ENCODE measurements around the gene GCDH.
"Not testable (repeated sequence)": the region's sequence is repeated elsewhere in the genome, so short reads cannot be mapped to it uniquely, and the experiment has no call there.

Gene GCDH

DNA sequence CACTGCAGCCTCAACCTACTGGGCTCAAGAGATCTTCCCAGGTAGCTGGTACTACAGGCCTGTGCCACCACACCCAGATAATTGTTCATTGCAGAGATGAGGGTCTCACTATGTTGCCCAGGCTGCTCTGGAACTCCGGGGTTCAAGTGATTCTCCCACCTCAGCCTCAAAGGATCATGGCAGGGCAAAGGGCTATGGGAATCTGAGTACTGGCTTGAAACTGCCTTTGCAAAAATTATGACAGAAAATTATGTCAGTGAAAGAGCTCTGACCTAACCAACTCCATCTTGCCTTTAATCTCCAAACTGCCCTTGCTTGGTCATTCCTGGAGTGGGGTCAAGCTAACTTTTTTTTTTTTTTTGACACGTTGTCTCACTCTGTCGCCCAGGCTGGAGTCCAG, 8.4 kb upstream of the GCDH start:
- Mint-ChIP-seq H3K4me1 (ENCODE audit: low read depth in 2 of 2) (peaks cover 33% of the 10 kb centered on the region in 2 donors), H3K27ac (peak overlapping the region; percentile 79 to 94), H3K36me3 (ENCODE audit: insufficient read depth) (peaks cover 35% of the 10 kb centered on the region), H3K4me3 (peak overlapping the region; percentile 85 to 88), H3K27me3 (no peaks in the 10 kb centered on the region), H3K9me3 (no peaks in the 10 kb centered on the region)
- no peak for ATAC-seq (replicated peaks)
- no peak for DNase-seq

DNA sequence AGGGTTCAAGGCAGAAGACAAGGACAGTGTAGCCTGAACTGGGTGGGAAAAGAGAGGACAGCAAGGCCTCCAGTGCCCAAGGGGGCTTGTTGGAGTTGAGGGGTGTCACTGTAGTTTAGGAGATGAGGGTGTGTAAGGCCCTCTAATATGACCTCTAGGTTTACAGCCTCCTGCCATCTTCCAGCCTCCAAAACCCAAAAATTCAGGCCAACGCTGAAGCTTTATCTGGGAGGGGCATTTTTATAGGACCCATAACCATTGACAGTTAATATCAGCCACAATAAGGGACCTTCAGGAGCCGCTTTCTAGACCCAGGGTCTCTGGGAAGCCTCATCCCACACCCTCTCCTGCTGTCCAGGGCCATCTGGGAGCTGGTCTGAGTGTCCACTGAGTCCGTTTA, 6.8 kb upstream of the GCDH start:
- Mint-ChIP-seq H3K4me3 (peak overlapping the region; percentile 89 to 92), H3K27me3 (no peaks in the 10 kb centered on the region), H3K36me3 (ENCODE audit: insufficient read depth) (peaks cover 23% of the 10 kb centered on the region), H3K27ac (no peak overlapping the region), H3K4me1 (ENCODE audit: low read depth in 2 of 2) (peaks cover 28 to 30% of the 10 kb centered on the region in 2 donors), H3K9me3 (no peaks in the 10 kb centered on the region)
- ATAC-seq (replicated peaks), result no peak
- DNase-seq, result no peak

DNA sequence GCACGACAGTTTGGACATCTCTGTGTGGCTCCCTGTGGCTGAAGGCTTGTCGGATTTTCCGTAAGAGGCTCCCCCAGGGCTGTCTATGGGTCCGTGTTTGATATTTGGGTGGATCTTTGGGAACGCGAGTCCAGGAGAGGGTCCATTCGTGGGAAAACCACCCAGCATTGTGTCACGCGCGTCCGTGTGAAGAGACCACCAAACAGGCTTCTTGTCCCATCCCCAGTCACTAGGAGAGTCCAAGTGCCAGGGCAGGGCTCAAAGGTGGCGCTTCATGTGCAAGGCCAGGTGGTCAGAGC, 6.4 kb upstream of the GCDH start:
- no peaks in the 10 kb centered on the region for H3K9me3 Mint-ChIP-seq
- ATAC-seq (replicated peaks) (no peak), DNase-seq (no peak)
- peaks cover 20% of the 10 kb centered on the region for H3K36me3 Mint-ChIP-seq (ENCODE audit: insufficient read depth)
- no peak overlapping the region for H3K27ac Mint-ChIP-seq
- peak overlapping the region; percentile 89 to 92 for H3K4me3 Mint-ChIP-seq
- no peaks in the 10 kb centered on the region for H3K27me3 Mint-ChIP-seq
- H3K4me1 Mint-ChIP-seq (ENCODE audit: low read depth in 2 of 2), result peaks cover 24 to 28% of the 10 kb centered on the region in 2 donors

DNA sequence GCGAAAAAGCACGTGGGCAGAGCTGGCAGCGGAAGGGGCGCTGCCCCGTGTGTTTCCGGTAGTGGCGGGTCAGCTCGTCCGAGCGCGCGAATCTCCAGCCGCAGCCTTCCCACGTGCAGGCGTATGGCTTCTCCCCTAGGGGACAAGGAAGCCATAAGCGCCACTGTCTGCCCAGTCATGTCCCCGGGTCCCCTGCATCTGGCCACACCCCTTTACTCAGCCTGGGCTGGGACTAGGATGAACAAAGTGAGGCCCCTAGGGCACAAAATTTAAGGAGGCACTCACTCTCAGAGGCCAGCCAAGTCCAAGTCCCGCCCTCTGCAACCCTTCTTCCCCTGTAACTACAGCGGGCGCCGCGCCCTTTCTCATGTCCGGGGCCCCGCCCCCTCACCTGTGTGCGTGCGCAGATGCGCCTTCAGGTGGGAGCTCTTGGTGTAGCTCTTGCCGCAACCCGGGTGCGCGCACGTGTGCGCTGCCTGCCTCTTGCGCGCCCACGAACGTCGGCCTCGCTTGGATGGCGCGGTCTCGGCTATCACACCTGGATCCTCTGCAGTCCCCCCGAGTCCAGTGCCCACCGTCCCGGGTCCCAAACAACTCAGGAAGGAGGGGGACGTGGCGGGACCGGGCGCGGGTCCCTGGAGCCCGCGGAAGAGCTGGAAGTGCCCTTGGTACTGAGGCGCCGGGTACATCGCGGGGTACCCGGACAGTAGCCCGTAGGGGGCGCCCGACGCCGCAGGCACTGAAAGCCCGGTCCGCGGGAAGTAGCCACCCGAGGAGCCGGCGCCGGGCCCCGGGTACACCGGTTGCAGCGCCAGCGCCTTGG, 5.8 kb upstream of the GCDH start:
- ATAC-seq (replicated peaks), result peak; percentile 70
- no peaks in the 10 kb centered on the region for H3K9me3 Mint-ChIP-seq
- DNase-seq, result peak; percentile 74 to 81 (median 79)
- peaks cover 19 to 24% of the 10 kb centered on the region in 2 donors for H3K4me1 Mint-ChIP-seq (ENCODE audit: low read depth in 2 of 2)
- H3K36me3 Mint-ChIP-seq (ENCODE audit: insufficient read depth), result peaks cover 20% of the 10 kb centered on the region
- H3K27ac Mint-ChIP-seq, result peak overlapping the region in 1 of 2 donors; percentile 80
- H3K27me3 Mint-ChIP-seq, result no peaks in the 10 kb centered on the region
- H3K4me3 Mint-ChIP-seq, result peak overlapping the region; percentile 89 to 92

DNA sequence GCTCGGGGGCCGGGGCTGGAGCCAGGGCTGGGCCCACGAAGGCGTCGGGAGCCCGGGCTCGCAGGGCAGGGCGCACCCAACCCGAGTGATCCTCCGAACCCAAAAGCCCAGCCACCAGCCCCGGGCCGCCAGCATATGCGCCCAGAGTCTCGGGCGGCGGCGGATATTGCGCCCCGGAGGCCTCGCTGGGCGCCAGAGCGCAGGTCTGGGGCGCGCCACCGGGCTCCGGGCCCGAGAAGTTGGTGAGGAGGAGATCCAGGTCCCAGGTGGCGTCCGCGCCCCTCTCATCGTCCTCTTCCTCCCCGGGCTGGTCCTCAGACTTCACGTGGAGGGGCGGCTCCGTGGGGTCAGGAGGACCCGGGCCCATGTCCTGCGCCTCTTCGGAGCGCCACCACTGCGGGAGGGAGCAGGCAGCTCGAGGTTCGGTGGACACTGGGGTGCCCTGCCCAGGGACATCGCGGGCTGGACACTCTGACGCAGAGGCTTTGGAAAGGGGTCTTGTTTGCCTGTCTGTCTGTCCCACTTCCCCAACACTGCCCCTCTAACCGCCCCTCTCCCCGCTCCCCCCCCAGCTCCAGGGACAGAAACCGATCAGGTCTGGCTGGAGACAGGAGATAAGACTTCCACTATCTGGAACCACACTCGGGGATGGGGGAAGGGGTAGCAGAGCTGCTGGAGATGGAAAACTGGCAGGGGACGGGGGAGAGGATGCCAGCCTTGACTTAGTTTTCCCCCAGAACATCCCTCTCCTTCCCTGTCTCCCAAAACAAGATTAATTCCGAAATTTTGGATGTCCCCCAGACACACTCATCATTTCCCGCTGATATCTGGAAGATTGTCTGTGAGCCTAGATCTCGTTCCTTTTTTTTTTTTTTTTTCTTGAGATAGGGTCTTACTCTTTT, 5.0 kb upstream of the GCDH start:
- peaks cover 26% of the 10 kb centered on the region for H3K36me3 Mint-ChIP-seq (ENCODE audit: insufficient read depth)
- peak overlapping the region; percentile 69 to 70 for H3K4me3 Mint-ChIP-seq
- ATAC-seq (replicated peaks) (peak; percentile 11), DNase-seq (no peak)
- peak overlapping the region in 1 of 2 donors; percentile 28 for H3K27ac Mint-ChIP-seq
- no peaks in the 10 kb centered on the region for H3K9me3 Mint-ChIP-seq
- peaks cover 18 to 24% of the 10 kb centered on the region in 2 donors for H3K4me1 Mint-ChIP-seq (ENCODE audit: low read depth in 2 of 2)
- H3K27me3 Mint-ChIP-seq, result no peaks in the 10 kb centered on the region

DNA sequence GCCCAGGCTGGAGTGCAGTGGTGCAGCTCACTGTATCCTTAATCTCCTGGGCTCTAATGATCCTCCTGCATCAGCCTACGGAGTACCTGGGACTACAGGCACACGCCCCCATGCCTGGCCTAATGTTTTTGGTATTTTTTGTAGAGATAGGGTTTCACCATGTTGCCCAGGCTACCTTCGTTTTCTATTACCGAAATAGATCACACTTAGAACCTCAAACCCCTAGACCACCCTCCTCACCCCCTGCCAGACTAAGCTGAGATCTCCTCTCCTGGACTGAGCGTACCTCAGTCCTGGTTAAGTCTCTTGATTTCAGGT, 4.3 kb upstream of the GCDH start:
- ATAC-seq (replicated peaks), result no peak
- Mint-ChIP-seq H3K27me3 (no peaks in the 10 kb centered on the region), H3K27ac (peak overlapping the region in 1 of 2 donors; percentile 28), H3K9me3 (no peaks in the 10 kb centered on the region), H3K4me1 (ENCODE audit: low read depth in 2 of 2) (peaks cover 21 to 28% of the 10 kb centered on the region in 2 donors), H3K36me3 (ENCODE audit: insufficient read depth) (peaks cover 23% of the 10 kb centered on the region), H3K4me3 (peak overlapping the region; percentile 69 to 70)
- no peak for DNase-seq

DNA sequence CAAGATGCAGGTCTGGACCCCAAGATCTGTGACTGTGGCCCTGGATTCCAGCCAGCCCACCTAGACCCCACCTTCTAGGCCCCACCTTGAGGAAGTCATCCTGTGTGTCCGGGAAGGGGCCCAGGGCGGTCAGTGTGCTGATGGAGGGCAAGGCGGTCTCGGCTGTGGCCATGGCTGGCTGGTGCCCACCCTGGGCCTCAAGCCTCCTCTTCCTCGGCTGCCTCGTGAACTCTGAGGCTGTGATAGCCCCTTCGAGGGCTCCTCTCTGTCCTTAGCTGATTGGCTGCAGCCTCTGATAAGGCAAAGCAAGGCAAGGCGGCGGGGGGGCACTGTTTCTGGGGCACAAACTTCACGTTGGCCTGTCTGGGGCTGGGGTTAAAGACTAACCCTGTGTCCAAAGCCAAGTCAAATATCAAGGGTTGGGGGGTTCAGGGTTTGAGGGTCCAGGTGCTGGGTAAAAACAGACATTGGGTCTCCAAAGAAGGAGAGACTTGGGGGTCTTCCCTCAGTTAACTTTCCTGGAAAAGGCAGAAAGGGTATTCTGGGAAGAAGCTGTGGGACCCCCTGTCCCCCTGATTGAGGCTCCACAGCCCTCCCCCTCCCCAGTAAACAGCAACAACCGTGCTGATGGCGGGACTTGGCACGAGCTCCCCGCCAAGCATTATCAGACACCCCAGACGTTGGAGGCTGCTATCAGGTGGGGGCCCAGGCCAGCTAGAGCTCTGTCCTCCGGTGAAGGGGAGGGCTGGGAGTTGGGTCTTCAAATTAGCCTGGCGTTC, 3.8 kb upstream of the GCDH start, which contains the start of gene KLF1:
TSS of gene KLF1 (minus strand) at position 233 of the 779 bp plus-strand sequence. CDS start at position 172, 61 bp downstream.
- Mint-ChIP-seq H3K27ac (peak within 1 kb of the TSS in 1 of 2 donors; percentile 28), H3K27me3 (no peaks in the 10 kb centered on the region)
- no peak for ATAC-seq (replicated peaks)

DNA sequence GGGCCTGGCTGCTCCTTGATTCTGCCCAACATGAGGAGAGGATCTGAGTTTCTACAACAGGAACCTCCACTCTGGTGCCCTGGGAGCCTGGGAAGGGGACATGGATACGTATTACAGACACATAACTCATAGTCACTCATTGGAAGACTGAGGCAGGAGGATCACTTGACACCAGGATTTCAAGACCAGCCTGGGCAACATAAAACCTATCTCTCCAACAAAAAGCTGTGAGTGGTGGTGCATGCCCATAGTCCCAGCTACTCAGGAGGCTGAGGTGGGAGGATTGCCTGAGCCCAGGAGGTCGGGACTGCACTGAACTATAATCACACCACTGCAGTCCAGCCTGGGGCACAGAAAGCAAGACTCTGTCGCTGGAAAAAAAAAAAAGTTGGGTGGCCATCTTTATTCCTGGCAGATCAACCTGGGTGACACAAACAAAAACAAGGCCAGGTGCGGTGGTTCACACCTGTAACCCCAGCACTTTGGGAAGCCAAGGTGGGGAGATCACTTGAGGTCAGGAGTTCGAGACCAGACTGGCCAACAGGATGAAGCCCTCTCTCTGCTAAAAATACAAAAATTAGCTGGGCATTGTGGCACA, 2.9 kb upstream of the GCDH start:
- no peak for ATAC-seq (replicated peaks)
- Mint-ChIP-seq H3K36me3 (ENCODE audit: insufficient read depth) (peaks cover 23% of the 10 kb centered on the region), H3K4me1 (ENCODE audit: low read depth in 2 of 2) (peaks cover 27 to 29% of the 10 kb centered on the region in 2 donors), H3K27ac (no peak overlapping the region), H3K9me3 (no peaks in the 10 kb centered on the region), H3K27me3 (no peaks in the 10 kb centered on the region), H3K4me3 (no peak overlapping the region)
- DNase-seq, result no peak

More for the DNA sequence above, 3.8 kb upstream of the GCDH start, which contains the start of gene KLF1:
- Mint-ChIP-seq H3K36me3 (ENCODE audit: insufficient read depth) (peaks cover 23% of the 10 kb centered on the region), H3K9me3 (no peaks in the 10 kb centered on the region), H3K4me1 (ENCODE audit: low read depth in 2 of 2) (peaks cover 25 to 30% of the 10 kb centered on the region in 2 donors), H3K4me3 (peak within 1 kb of the TSS; percentile 69 to 70)
- no peak for DNase-seq

DNA sequence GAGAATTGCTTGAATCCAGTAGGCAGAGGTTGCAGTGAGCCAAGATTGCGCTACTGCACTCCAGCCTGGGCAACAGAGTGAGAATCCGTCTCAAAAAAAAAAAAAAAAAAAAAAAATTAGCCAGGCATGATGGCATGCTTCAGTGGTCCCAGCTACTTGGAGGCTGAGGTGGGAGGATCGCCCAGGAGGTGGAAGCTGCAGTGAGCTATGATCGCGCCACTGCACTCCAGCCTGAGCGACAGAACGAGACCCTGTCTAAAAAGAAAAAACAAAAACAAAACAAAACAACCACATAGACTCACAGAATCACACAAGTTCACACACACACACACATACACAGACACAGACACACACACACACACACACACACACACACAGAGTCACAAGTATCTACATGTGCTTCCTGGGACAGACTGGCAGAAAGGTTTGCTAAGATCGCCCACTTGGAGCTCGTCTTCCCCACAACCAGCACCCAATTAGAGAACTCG, 617 bp upstream of the GCDH start:
- Mint-ChIP-seq H3K4me3 (peak overlapping the region; percentile 96 to 99), H3K4me1 (ENCODE audit: low read depth in 2 of 2) (peaks cover 21% of the 10 kb centered on the region in 2 donors), H3K36me3 (ENCODE audit: insufficient read depth) (peaks cover 24% of the 10 kb centered on the region), H3K27ac (peak overlapping the region; percentile 92 to 96)
- not testable (repeated sequence) for DNase-seq; H3K27me3 Mint-ChIP-seq; ATAC-seq (replicated peaks); H3K9me3 Mint-ChIP-seq

DNA sequence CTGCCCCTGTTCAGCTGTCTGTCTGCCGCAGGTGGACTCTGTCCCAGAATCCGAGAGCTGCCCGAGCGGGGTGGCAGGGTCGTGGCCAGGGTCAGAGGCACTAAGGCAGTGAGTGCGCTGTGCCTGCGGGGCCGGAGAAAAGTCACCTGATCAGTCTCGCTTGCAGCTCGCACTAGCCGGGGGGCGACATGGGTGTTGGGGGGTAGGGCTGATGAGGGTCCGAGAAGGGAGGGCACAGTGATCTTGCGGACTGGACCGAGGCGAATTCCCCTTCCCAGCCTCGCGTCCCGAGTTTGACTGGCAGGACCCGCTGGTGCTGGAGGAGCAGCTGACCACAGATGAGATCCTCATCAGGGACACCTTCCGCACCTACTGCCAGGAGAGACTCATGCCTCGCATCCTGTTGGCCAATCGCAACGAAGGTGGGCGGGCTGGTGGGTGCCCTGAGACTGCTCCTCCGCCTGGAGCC, 627 bp downstream of the GCDH start:
- no peak for ATAC-seq (replicated peaks)
- no peaks in the 10 kb centered on the region for H3K27me3 Mint-ChIP-seq
- H3K4me3 Mint-ChIP-seq, result peak overlapping the region; percentile 96 to 99
- peak overlapping the region; percentile 92 to 96 for H3K27ac Mint-ChIP-seq
- no peaks in the 10 kb centered on the region for H3K9me3 Mint-ChIP-seq
- no peak for DNase-seq
- H3K4me1 Mint-ChIP-seq (ENCODE audit: low read depth in 2 of 2), result peaks cover 18% of the 10 kb centered on the region in 2 donors
- peaks cover 29% of the 10 kb centered on the region for H3K36me3 Mint-ChIP-seq (ENCODE audit: insufficient read depth)

DNA sequence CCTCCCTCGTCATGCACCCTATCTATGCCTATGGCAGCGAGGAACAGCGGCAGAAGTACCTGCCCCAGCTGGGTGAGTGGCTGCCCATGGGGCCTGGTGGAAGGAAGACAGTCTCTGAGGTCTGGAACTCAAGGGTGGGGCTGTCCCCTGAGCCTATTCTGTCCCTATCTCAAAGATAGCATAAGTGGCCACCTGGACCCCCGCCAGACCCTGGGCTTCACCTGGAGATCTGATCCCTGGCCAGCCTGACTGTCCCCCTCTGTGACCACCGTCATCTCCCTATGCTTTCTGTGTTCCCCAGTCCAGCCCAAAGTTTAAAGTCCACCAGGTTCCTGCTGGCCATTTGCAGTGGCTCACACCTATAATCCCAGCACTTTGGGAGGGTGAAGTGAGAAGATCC, 2.6 kb downstream of the GCDH start:
- peaks cover 34% of the 10 kb centered on the region for H3K36me3 Mint-ChIP-seq (ENCODE audit: insufficient read depth)
- H3K27ac Mint-ChIP-seq, result peak overlapping the region in 1 of 2 donors; percentile 67
- DNase-seq, result no peak
- peaks cover 17 to 18% of the 10 kb centered on the region in 2 donors for H3K4me1 Mint-ChIP-seq (ENCODE audit: low read depth in 2 of 2)
- no peaks in the 10 kb centered on the region for H3K9me3 Mint-ChIP-seq
- H3K4me3 Mint-ChIP-seq, result peak overlapping the region in 1 of 2 donors; percentile 99
- ATAC-seq (replicated peaks), result no peak
- H3K27me3 Mint-ChIP-seq, result no peaks in the 10 kb centered on the region

DNA sequence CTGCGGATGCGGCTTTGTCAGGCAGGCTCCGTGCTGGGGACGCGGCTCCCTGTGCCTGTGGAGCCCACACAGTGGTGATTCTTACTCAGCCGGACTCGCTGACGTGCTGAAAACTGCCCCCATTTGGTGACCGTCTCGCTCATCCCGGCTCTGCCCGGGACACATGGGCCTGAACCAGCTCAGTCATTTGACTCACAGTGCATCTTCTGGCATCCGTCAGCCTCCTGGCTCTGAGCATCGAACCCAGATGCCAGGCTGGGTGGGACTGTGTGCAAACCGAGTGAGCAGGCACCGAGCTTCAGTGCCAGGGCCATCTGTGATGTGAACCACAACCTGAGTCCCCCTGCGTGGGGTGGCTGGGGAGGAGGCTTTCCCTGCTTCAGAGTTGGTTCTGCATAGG, 5.5 kb downstream of the GCDH start:
- DNase-seq (no peak), ATAC-seq (replicated peaks) (no peak)
- Mint-ChIP-seq H3K27ac (no peak overlapping the region), H3K9me3 (no peaks in the 10 kb centered on the region), H3K36me3 (ENCODE audit: insufficient read depth) (peaks cover 20% of the 10 kb centered on the region), H3K4me3 (no peak overlapping the region), H3K27me3 (no peaks in the 10 kb centered on the region), H3K4me1 (ENCODE audit: low read depth in 2 of 2) (peaks cover 8 to 10% of the 10 kb centered on the region in 2 donors)

All from effector memory CD8-positive, alpha-beta T cell (primary cell).